Uterus (tissue), 2 donors: Measurements from ENCODE around the gene CLDN7.

Source experiments
- POLR2A ChIP-seq, 2 donors: fragments of 450-650 bp; IDR thresholded peaks; one replicate each; pipeline ENCODE4 v1.6.1; 2016; ENCODE audit warnings: antibody characterized with exemption in 2 of 2, mild to moderate bottlenecking in 1 of 2, moderate library complexity in 1 of 2
- TF ChIP-seq, protein P1 (sequence below), 4 experiments: fragments of 200-600 bp in 2 of 4; fragments of 450-650 bp in 2 of 4; sonication (generic) in 2 of 4; IDR thresholded peaks; one replicate each; pipeline ENCODE4 v1.5.1; 2016 to 2019; ENCODE audit warnings: antibody characterized with exemption in 4 of 4, mild to moderate bottlenecking in 2 of 4, moderate library complexity in 1 of 4

DNA sequence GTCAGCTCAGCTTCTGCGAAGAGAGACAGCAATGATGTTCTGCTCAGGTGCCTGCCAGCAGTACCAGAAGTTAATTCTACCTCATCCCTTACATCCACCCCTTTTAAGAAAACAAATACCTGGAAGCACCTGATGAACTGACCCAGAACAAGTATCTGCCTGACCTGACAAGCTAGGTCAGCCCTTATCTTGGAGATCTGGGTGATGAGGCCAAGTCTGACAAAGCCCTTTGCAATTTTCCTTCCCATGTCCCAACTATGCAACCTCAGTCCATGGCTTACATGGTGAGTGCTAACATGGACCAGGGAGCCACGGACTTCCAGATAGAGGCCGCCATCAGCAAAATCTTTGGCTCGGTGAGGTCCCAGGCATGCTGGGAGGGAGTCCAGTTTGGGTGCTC lies 38.9 kb downstream of the CLDN7 start:
- TF ChIP-seq, protein P1, sequence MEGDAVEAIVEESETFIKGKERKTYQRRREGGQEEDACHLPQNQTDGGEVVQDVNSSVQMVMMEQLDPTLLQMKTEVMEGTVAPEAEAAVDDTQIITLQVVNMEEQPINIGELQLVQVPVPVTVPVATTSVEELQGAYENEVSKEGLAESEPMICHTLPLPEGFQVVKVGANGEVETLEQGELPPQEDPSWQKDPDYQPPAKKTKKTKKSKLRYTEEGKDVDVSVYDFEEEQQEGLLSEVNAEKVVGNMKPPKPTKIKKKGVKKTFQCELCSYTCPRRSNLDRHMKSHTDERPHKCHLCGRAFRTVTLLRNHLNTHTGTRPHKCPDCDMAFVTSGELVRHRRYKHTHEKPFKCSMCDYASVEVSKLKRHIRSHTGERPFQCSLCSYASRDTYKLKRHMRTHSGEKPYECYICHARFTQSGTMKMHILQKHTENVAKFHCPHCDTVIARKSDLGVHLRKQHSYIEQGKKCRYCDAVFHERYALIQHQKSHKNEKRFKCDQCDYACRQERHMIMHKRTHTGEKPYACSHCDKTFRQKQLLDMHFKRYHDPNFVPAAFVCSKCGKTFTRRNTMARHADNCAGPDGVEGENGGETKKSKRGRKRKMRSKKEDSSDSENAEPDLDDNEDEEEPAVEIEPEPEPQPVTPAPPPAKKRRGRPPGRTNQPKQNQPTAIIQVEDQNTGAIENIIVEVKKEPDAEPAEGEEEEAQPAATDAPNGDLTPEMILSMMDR (IDR thresholded peaks at IDR 0.05), result no peak
- no peak for TF ChIP-seq POLR2A (IDR thresholded peaks at IDR 0.05)
